GM10266 (cell line): Measurements from ENCODE around the gene EFCC1.

ENCODE experiments used
- DNase-seq: peaks from one replicate; pipeline ENCODE4 v3.0.0; 2012; ENCODE audit errors: extremely low spot score
- TF ChIP-seq, protein P1 (sequence below): IDR thresholded peaks from 2 replicates; pipeline ENCODE4 v1.5.1; 2012; ENCODE audit warnings: mild to moderate bottlenecking, low read depth; ENCODE audit not compliant: control insufficient read depth, insufficient read depth; ENCODE audit errors: missing control alignments

EFCC1 gene

DNA sequence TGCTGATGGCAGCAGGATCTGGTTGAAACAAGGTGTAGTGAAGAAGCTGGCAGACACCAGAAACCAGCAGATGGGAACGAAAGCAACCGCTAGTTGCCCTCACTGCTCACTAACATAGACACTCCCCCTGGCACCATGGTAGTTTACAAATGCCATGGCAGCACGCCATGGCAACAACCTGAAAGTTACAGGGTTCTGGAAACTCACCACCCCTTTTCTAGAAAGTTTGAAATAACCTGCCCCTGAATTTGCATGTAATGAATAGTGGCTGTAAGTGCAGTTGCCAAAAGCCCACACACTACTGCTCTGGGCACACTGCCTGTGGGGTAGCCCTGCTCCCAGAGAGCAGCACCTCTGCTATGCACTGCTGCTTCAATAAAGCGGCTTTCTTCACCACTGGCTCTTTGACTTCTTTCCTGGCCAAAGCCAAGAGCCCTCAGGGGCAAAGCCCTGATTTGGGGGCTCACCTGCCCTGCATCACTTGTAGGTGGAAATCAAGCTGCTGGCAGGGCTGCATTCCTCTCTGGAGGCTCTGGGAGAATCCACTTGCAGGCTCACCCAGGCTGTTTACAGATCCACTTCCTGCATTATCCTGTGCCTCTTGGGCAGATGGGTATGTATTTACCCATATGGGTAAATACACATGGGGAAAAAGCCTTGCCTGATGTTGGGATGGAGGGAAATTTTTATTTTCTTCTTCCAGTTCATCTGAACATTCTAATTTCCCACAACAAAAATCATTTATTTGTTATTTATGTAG is 57.5 kb downstream of the EFCC1 start:
- DNase-seq: no peak
- TF ChIP-seq, protein P1, sequence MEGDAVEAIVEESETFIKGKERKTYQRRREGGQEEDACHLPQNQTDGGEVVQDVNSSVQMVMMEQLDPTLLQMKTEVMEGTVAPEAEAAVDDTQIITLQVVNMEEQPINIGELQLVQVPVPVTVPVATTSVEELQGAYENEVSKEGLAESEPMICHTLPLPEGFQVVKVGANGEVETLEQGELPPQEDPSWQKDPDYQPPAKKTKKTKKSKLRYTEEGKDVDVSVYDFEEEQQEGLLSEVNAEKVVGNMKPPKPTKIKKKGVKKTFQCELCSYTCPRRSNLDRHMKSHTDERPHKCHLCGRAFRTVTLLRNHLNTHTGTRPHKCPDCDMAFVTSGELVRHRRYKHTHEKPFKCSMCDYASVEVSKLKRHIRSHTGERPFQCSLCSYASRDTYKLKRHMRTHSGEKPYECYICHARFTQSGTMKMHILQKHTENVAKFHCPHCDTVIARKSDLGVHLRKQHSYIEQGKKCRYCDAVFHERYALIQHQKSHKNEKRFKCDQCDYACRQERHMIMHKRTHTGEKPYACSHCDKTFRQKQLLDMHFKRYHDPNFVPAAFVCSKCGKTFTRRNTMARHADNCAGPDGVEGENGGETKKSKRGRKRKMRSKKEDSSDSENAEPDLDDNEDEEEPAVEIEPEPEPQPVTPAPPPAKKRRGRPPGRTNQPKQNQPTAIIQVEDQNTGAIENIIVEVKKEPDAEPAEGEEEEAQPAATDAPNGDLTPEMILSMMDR: no peak

DNA sequence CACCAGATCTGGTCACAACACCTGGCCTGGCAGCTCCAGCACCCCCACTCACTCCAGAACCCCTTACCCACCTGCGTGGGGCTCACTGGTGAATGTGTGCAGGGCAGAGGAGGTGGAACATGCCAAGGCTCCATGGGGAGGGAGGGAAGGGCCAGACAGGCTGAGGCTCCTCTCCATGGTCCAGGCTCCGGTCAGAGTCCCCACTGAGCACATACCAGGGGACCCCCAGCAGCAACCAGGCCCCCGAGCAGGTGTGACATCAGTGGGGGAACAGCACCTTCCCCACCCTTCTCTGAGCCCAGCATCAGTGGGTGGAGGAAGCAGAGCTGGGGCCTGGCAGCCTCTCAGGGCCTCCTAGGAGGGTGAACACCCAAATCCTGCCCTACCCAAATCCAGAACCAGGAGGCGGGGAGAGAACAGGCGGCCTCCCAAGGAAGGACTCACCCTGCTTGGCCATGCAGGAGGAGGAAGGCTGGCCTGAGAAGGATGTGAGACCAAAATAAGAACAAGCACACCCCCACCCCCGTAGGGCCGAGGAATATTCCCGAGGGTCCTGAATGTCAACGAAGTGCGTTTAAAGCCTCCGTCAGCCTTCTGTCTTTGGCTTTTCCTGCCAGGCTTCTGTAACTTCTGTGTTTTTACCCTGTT is 58.3 kb downstream of the EFCC1 start:
- TF ChIP-seq, protein P1: no peak
- no peak for DNase-seq

DNA sequence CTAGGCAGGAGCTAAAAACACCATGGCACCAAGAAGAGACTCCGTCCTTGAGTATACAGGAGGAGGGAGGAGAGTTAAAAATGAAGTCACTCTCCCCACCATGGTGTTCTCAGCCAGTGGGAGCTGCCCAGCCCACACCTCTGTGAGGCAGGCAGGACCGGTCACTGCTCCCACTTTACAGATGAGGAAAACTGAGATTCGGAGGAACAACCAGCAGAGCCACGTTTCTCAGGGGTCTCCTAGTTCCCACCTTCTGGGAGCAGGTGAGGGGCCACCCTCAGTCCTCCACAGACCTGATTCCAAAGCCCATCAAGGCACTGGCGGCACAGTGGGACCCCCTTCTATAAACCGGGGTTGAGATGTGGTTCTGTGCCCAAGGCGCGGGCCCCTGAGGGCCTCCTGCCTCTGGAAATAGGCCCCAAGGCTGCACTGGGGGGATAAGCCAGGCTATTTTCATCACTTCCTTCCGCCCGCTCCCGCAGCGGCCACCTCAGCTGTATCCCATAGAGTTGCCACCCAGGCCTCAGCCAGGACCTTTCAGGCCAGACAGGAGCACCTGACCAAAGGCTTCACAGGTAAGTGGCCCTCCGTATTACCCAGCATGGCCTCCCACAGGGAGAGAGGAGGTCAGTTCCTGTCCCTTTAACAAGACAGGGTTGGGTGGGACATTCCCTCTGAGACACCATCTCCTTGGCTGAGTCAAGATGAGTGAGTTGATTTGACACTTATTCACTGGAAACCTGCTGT is 59.3 kb downstream of the EFCC1 start, which contains the start of gene GP9:
Gene GP9, plus strand, starts transcription at position 504 of the 747 bp plus-strand sequence. CDS start 961 bp downstream, outside the sequence.
- TF ChIP-seq, protein P1: no peak
- no peak for DNase-seq

DNA sequence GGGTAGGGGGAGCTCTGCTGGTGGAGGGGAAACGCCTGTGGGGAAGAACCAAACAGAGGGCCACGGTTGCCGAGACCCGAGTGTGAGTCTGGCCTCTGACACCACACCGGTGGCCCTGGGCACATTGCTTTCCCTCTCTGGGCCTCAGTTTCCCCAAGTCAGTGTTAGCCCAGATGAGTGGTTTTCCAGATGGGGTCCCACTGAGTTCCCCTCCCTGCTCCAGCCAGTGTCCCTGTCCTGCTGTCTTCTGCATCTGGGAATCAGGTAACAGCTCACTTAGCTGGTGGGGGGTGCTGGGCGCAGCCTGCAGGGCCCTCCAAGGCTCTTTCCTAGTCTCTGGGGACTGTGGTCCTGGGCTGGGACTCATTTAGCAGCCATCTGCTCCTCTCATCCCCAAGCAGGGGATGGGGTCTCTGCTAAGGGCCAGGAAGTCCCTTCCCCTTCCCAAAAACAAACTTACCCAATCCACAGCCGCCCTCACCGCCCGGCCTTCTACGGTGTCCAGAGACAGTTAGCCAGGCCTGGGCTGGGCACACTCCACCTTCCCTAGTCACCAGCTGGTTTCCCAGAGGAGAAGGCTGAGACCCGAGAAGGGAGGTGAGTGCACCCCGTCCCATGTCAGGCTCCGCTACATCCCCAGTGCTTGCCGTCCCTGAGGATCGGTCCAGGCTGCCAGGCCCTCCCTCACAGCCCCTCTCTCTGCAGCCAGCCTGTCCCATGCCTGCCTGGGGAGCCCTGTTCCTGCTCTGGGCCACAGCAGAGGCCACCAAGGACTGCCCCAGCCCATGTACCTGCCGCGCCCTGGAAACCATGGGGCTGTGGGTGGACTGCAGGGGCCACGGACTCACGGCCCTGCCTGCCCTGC is 60.2 kb downstream of the EFCC1 start:
- TF ChIP-seq, protein P1: no peak
- no peak for DNase-seq

DNA sequence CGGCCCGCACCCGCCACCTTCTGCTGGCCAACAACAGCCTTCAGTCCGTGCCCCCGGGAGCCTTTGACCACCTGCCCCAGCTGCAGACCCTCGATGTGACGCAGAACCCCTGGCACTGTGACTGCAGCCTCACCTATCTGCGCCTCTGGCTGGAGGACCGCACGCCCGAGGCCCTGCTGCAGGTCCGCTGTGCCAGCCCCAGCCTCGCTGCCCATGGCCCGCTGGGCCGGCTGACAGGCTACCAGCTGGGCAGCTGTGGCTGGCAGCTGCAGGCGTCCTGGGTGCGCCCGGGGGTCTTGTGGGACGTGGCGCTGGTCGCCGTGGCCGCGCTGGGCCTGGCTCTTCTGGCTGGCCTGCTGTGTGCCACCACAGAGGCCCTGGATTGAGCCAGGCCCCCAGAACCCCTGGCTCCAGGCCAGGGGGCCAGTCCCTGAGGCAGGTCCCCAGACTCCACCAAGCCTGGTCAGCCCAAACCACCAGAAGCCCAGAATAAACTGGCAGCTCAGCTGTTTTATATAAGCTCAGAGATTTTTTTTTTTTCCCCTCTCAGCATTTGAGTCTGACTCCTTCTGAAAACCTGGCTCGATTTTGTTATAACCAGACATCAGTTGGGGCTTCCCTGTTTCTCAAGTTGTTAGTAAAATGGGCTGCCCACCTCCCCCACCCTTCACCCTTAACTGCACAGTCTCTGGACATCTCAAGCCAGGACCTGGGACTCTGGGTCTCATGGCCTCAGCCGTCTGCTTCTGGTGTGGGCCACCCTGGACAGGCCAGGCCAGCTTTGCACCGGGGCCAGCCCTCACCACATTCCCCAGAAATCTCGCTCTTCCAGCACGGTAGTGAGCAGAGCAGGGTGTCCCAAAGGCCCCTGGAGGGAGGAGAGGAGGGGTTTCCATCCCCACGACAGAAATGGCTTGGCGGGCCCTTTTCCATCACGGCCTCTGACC is 61.1 kb downstream of the EFCC1 start:
- DNase-seq: no peak
- TF ChIP-seq, protein P1: no peak

DNA sequence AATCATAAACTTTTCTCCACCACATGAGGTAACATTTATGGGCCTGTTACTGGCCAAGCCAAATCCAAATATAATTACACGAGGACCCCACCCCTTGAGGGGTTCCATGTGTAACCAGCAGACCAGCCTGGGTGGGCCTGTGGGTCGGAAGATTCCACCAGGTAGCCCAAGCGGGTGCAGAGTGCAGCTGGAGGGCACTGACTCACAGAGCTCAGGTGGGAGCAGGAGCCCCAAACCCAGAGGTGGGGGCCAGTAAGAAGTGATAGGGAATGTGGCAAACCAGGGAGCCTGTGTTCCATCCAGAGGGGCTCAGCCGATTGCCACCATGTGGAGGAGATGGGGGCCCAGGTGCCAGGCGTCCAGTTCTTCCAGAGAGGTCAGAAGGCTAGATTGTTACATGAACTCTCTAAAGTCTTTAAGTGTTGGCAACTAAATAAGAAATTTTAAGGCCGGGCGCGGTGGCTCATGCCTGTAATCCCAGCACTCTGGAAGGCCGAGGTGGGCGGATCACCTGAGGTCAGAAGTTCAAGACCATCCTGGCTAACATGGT is 62.1 kb downstream of the EFCC1 start:
- no peak for DNase-seq
- TF ChIP-seq, protein P1: no peak
